GM08714 (cell line): ENCODE measurements around the gene NHLRC2.

Experiments used
- H3K4me3 ChIP-seq: fragments of 200-500 bp; sonication (Bioruptor generic); 2 replicates; pipeline ENCODE4 v1.5.1; 2014; ENCODE audit warnings: mild to moderate bottlenecking, low read length, inconsistent platforms
- ZNF274 ChIP-seq: IDR thresholded peaks from 2 replicates; pipeline ENCODE4 v1.6.1; 2012; ENCODE audit warnings: mild to moderate bottlenecking, low read depth, low read length

Gene NHLRC2

DNA sequence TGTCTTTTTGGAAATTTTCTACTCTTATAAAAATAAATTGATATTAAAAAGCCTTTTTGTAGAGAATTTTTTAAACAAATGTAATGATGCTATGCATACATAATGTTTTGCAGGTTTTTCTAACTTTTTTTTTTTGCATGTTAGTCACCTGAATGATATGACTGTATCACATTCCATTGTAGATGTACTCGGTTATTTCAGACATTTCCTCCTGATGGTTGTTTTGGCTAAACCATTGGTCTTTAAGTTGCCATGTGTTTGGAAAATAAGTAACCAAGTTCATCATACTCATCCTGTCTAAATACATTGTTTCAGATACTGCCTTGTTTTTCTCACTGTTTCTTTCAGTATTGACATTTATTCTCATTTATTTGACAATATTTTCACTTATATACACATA lies 25.8 kb downstream of the NHLRC2 start:
- H3K4me3 ChIP-seq = no peak overlapping the region
- TF ChIP-seq ZNF274 = no peak

DNA sequence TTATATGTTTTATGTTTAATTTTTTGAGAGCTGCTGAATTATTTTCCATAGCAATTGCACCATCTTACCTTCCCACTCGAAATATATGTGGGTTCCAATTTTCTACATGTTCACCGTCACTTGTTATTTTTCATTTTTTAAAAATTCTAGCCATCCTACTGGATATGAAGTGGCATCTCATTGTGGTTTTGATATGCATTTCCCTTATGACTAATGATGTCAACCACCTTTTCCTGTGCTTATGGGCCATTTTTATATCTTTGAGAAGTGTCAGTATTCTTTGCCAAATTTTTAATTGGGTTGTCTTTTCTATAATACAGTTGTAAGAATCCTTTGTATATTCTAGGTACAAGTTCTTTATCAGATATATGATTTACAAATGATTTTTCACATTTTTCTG lies 27.8 kb downstream of the NHLRC2 start:
- no peak for TF ChIP-seq ZNF274
- no peak overlapping the region for H3K4me3 ChIP-seq

DNA sequence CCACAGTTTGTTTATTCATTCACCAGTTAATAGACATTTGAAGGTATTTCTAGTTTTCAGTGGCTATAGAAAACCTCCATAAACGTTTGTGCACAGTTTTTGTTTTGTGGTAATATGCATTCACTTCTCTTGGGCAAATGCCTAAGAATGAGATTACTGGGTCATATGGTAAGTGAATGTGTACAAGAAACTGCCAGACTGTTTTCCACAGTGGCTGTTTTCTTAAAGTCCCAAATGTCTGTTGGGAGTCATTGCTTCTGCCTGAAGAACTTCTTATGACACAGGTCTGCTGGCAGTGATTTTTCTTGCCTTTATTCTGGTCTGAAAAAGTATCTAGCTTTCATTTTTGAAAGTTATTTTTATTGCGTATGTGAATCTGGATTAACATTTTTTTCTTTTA lies 35.5 kb downstream of the NHLRC2 start:
- no peak for TF ChIP-seq ZNF274
- no peak overlapping the region for H3K4me3 ChIP-seq

DNA sequence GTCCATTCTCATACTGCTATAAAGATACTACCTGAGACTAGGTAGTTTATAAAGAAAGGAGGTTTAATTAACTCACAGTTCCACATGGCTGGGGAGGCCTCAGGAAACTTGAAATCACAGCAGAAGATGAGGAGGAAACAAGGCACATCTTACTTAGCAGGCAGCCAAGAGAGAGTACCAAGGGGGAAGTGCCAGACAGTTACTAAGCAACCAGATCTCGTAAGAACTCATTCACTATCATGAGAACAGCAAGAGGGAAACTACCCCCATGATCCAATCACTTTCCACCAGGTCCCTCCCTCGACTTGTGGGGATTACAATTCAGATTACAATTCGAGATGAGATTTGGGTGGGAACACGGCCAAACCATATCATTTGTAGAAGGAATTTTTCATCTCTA lies 36.3 kb downstream of the NHLRC2 start:
- TF ChIP-seq ZNF274 = no peak
- no peak overlapping the region for H3K4me3 ChIP-seq

DNA sequence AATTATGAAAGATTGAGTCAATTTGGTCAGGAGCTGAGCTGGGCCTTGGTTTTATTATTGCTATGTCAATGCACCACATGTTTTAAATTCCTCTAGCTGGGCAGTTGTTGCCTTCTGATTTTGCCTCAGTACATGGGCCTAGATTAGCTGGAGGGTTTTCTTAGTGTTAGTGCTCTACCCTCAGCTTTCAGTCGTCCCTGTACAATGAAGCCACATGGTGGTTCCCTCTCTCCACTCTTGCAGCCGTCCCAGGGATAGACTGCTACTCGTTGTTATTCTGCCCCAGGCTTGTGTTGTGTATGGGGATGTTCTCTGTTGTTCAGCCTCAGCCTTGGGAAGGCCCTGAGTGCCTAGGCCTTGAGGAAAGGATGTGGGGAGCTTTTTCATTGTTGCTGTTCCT lies 37.0 kb downstream of the NHLRC2 start:
- no peak overlapping the region for H3K4me3 ChIP-seq
- TF ChIP-seq ZNF274 = no peak

DNA sequence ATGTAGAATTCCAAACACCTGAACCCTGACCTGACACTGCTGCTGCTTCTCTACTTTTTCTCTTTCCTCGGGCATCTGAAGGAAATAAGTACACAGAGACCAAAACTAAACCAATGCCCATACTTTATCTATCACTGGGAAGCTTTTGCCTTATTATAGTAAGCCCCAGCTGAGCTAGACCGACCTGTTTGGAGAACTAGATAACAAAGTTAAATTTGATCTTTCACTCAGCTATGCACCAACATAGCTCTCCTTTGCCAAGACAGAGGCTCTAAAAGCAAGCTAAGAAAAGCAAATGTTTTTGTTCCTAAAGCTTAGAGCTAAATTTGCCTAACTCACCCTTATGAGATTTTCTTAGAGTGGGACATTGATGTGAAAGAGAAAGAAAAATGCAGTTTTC lies 39.1 kb downstream of the NHLRC2 start:
- no peak for TF ChIP-seq ZNF274
- H3K4me3 ChIP-seq = no peak overlapping the region

DNA sequence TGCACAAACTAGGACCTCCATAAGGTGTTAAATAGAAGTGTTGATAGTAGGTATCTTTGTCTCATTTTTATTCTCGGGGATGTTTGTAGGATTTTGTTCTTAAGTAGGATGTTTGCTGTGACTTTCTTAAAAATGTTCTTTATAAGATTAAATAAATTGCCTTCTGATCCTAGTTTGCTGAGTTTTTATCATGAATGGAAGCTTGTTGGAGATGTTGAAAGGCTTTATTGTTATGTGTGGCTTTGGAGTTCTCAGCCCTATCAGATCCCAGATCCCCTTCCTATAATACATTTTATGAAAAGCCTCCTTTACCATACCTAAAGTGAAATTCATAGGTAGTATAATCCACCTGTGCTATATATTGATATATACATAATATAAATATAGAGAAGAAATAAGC lies 40.1 kb downstream of the NHLRC2 start:
- H3K4me3 ChIP-seq = no peak overlapping the region
- TF ChIP-seq ZNF274 = no peak

DNA sequence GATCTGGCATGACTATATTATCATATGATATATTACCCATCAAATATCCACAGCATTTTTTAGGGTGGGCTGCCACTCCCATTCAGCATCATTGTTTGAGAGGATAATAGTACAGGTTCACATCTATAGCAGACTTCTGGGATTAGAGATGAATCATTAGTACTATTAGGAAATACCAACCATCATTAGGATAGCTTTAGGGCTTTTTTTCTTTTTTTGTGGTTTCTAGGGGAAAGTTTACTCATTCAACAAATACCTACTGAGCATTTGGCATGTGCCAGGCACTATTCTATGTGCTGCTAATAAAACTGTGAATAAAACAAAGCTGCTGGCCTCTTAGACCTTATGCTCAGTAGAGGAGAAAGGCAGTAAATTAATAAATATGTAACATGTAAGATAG lies 40.6 kb downstream of the NHLRC2 start:
- no peak for TF ChIP-seq ZNF274
- H3K4me3 ChIP-seq = no peak overlapping the region

DNA sequence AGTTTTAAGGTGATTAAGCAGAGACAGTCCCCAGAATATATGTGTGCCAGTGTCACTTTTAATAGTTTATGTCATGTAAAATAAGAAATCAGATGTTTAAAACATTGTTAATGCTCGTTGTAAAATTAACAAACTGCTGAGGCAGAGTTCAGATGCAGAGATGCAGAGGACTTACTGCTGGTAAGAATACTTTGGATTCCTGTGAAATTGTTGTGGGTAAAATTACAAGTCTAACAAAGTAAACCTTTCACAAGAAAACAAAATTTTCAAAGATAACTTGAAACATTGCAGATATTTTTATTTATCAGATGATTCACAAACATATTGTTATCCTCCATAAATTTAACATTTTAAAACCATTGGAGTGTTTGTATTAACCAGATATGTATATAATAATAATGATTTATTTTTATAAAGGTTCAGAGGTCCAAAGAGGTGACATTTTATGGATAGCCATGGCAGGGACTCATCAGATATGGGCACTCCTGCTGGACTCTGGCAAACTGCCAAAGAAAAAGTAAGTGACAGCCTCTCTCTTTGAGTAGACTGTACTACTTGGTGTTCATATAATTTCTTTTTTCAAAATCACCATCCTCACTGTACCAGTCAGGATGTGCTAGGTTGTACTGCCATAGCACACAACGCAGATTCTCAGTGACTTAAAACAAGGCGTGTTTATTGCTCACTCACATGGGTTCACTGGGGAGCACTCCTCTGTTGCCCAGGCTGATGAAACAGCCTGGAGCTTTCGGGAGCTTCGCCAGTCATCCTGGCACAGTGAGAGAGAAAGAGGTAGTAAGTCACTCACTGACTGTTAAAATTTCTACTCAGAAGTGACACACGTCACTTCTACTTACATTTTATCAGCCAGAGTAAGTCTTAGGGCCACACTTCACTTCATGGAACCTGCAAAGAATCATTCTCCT lies 43.5 kb downstream of the NHLRC2 start:
- no peak overlapping the region for H3K4me3 ChIP-seq
- TF ChIP-seq ZNF274 = no peak

DNA sequence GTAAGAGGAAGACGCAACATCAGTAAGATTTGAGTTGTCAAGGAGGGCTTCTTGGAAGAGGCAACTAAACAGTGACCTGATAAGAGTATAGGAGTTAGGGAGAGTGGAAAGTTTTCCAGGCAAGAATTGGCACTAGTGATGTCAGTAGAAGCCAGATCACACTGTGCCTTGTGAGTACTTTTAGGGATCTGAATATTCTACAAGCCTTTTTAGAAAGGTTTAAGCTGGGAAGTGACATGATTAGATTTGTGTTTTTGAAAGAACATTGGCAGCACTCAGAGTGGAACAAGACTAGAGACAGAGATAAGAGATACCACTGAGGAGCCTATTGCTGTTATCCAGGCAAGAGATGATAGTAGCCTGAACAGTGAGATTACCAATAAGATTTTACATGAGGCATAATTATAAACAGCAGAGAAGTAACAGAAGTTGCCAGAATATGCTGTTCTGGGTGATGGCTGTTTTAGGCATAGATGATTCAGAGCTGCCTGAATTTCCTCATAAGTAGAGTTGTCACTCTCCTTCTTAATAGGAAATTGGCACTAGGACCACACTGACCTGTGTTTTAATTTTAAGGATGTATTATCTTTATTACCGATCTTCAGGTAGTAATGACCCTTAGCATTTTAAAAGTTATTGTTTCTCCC lies 45.6 kb downstream of the NHLRC2 start:
- no peak for TF ChIP-seq ZNF274
- no peak overlapping the region for H3K4me3 ChIP-seq

DNA sequence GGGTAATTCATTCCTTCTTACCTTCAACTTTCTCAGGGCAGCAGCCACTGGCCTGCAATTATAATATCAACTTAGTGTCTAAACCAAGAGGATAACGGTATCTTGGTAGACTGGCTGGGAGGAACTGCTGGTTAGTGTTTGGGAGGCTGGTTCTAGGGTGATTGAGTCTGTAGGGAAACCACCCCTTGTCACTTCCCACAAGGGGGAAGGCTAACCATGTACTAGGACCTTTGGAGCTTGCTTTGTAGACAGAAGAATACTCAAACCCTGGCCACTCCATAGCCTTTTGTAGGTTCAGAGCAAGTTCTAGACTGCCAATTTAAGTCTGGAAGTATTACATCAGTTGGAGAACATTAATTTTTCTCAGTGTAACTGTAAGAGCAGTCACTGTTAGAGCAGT lies 51.3 kb downstream of the NHLRC2 start:
- H3K4me3 ChIP-seq = no peak overlapping the region
- TF ChIP-seq ZNF274 = no peak

DNA sequence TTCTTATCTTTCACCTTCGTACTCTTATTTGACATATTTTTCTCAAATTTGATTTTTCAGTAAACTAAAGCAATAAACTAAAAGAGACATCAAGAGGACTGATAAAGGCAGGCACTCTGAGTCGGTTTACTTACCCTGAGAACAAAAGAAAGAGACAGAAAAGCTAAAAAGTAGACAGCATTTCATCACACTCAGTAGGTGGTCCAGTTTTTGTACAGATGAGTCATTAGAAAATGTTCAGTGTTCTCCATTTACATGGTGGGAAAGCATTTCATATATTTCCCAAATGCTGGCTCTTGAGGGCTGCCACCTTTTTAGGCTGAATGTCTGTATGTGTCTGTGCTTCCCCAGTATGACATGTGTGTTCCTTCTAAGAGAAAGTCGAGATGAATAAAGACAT lies 52.7 kb downstream of the NHLRC2 start:
- no peak overlapping the region for H3K4me3 ChIP-seq
- no peak for TF ChIP-seq ZNF274

DNA sequence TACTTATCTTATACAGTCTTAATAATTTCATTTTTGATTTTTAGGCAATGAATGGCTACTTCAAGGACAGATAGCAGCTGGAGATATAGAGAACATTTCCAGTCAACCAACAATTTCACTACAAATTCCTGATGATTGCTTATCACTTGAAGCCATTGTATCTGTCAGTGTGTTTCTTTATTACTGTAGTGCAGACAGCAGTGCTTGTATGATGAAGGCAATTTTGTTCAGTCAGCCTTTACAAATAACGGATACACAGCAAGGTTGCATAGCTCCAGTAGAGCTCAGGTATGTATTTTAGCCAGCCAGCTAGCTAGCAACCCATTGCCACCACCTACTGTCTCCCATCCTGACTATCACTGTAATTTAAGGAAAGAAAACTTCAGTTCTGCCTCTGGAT lies 53.8 kb downstream of the NHLRC2 start:
- H3K4me3 ChIP-seq = no peak overlapping the region
- TF ChIP-seq ZNF274 = no peak

DNA sequence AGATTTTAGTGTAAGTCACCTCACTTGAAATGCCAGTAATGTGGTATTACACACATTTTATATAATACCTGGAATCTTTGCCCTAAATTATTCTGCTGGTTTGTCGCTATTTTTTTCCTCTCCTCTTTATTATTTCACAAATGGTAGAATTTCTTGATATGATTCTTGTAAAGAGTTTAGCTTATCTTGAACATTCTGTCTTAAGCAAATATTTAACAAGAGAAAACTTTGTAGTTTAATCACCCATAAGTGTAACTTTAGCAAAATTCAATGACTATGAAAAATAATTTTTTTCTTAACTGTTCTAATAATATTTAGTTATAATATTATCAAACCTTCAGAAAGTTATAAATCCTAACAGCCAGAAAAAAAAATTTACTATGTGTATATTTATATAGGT lies 56.7 kb downstream of the NHLRC2 start:
- no peak for TF ChIP-seq ZNF274

DNA sequence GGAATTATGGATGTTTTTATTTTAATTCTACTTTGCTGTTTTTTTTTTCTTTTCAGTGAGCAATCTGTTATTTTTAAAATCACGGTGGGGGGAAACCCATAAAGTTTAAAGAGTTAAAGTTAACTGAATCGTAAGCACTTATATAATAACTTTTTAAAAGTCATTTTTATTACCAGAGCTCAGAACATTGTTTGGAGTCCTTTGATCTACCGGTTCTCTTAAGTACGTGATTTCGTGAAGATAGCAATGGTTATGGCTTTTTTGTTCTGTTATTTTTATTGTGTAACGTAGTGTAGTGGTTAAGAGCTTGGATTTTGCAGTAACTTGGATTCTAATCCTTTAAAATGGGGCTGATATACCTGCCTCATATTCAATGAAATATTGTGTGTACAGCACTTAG lies 57.4 kb downstream of the NHLRC2 start:
- TF ChIP-seq ZNF274 = no peak
- H3K4me3 ChIP-seq = no peak overlapping the region

More for the DNA sequence above, 56.7 kb downstream of the NHLRC2 start:
- H3K4me3 ChIP-seq = no peak overlapping the region
